ENCODE measurements around the gene IL13RA2.

IL13RA2 gene, protein sequence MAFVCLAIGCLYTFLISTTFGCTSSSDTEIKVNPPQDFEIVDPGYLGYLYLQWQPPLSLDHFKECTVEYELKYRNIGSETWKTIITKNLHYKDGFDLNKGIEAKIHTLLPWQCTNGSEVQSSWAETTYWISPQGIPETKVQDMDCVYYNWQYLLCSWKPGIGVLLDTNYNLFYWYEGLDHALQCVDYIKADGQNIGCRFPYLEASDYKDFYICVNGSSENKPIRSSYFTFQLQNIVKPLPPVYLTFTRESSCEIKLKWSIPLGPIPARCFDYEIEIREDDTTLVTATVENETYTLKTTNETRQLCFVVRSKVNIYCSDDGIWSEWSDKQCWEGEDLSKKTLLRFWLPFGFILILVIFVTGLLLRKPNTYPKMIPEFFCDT

DNA sequence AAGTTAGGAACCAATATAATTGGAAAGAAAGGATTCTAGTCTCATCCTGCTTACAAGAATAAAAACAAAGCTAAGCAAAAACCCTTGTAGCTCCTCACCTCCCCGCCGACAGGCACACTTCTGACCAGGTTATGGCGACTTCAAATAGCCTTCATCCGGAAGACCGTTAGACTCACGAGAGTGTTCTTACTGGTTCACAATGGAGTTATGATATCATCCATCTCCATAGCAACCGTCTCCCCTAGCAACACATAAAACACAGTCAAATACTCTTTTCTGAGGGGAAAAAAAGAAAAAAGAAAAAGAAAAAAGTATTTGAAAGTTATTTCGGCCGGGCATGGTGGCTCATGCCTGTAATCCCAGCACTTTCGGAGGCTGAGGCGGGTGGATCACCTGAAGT, at the start of gene IL13RA2:
TSS of gene IL13RA2 (minus strand) at position 162 of the 400 bp plus-strand sequence. CDS start 347 bp downstream, outside the sequence.
- no peaks in the 10 kb centered on the region for H3K27me3 ChIP-seq (ENCODE audit: insufficient read depth, low read length, poor library complexity, severe bottlenecking)
- no peaks in the 10 kb centered on the region for H3K79me2 ChIP-seq (ENCODE audit: insufficient read depth, low read length)
- H3K9me2 ChIP-seq (replicated peaks; ENCODE audit: low read depth, low read length): no peaks in the 10 kb centered on the region
- no peaks in the 10 kb centered on the region for H3K9me3 ChIP-seq (ENCODE audit: insufficient read depth, low read depth, low read length)
- H3K9ac ChIP-seq (ENCODE audit: low read depth, low read length, poor library complexity, severe bottlenecking): no peak within 1 kb of the TSS
- no peaks in the 10 kb centered on the region for H3F3A ChIP-seq (ENCODE audit: low read depth)
- H3K4me3 ChIP-seq (ENCODE audit: low read length, poor library complexity, severe bottlenecking): no peak within 1 kb of the TSS
- H3K4me2 ChIP-seq (ENCODE audit: low read depth, low read length, poor library complexity, severe bottlenecking): no peak within 1 kb of the TSS
- no peak for TF ChIP-seq EZH2phosphoT487 (IDR thresholded peaks at IDR 0.05; ENCODE audit: borderline replicate concordance)
- TF ChIP-seq, protein P1, sequence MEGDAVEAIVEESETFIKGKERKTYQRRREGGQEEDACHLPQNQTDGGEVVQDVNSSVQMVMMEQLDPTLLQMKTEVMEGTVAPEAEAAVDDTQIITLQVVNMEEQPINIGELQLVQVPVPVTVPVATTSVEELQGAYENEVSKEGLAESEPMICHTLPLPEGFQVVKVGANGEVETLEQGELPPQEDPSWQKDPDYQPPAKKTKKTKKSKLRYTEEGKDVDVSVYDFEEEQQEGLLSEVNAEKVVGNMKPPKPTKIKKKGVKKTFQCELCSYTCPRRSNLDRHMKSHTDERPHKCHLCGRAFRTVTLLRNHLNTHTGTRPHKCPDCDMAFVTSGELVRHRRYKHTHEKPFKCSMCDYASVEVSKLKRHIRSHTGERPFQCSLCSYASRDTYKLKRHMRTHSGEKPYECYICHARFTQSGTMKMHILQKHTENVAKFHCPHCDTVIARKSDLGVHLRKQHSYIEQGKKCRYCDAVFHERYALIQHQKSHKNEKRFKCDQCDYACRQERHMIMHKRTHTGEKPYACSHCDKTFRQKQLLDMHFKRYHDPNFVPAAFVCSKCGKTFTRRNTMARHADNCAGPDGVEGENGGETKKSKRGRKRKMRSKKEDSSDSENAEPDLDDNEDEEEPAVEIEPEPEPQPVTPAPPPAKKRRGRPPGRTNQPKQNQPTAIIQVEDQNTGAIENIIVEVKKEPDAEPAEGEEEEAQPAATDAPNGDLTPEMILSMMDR (conservative IDR thresholded peaks at IDR 0.05; ENCODE audit: low read length): no peak
- no peaks in the 10 kb centered on the region for H4K20me1 ChIP-seq (ENCODE audit: insufficient read depth, low read length, poor library complexity, severe bottlenecking)
- H3K36me3 ChIP-seq (ENCODE audit: insufficient read depth, low read length): no peaks in the 10 kb centered on the region
- no peaks in the 10 kb centered on the region for H3K4me1 ChIP-seq (ENCODE audit: insufficient read depth, low read length, poor library complexity, severe bottlenecking)
- no peak within 1 kb of the TSS for H2AFZ ChIP-seq (ENCODE audit: low read length)

DNA sequence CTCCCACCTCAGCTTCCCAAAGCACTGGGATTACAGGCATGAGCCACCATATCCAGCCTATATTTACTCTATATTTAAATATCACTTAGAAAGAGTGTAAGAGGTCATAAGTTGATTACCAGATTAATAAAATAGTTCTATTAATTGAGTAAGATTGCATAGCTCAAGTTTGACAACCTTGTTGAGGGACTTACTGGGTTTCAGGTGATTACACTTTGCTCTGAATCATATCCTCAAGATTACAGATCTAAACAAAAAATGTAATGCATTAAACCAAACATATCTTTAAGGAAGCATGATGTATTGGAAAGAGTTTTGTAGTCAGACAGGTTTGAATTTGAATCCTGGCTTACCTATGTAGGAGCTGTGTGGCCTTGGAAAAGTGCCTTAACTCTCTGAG, 47.9 kb upstream of the IL13RA2 start:
- Histone ChIP-seq H2AFZ (ENCODE audit: low read length) (no peak overlapping the region), H3K9me3 (ENCODE audit: insufficient read depth, low read depth, low read length) (no peaks in the 10 kb centered on the region), H3K79me2 (ENCODE audit: insufficient read depth, low read length) (no peaks in the 10 kb centered on the region), H3K4me2 (ENCODE audit: low read depth, low read length, poor library complexity, severe bottlenecking) (no peak overlapping the region), H3K4me1 (ENCODE audit: insufficient read depth, low read length, poor library complexity, severe bottlenecking) (no peaks in the 10 kb centered on the region), H3K9ac (ENCODE audit: low read depth, low read length, poor library complexity, severe bottlenecking) (no peak overlapping the region), H3F3A (ENCODE audit: low read depth) (no peaks in the 10 kb centered on the region), H3K27me3 (ENCODE audit: insufficient read depth, low read length, poor library complexity, severe bottlenecking) (no peaks in the 10 kb centered on the region), H3K9me2 (replicated peaks; ENCODE audit: low read depth, low read length) (no peaks in the 10 kb centered on the region), H3K36me3 (ENCODE audit: insufficient read depth, low read length) (no peaks in the 10 kb centered on the region), H3K4me3 (ENCODE audit: low read length, poor library complexity, severe bottlenecking) (no peak overlapping the region), H4K20me1 (ENCODE audit: insufficient read depth, low read length, poor library complexity, severe bottlenecking) (no peaks in the 10 kb centered on the region)
- no peak for TF ChIP-seq EZH2phosphoT487 (IDR thresholded peaks at IDR 0.05; ENCODE audit: borderline replicate concordance)
- TF ChIP-seq, protein P1 (conservative IDR thresholded peaks at IDR 0.05; ENCODE audit: low read length): no peak

DNA sequence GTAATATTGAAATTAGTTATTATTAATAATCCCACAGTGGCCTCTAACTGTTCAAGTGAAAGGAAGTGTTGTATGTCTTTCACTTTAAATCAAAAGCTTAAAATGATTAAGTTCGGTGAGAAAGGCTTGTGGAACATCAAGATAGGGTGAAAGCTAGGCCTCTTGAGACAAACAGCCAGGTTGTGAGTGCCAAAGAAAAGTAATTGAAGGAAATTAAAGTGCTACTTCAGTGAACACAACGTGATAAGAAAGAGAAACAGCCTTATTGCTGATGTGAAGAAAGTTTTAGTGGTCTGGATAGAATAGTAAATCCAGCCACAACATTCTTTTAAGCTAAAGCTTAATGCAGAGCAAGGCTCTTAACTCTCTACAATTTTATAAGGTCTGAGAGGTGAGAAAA, 42.6 kb upstream of the IL13RA2 start:
- H3K79me2 ChIP-seq (ENCODE audit: insufficient read depth, low read length): no peaks in the 10 kb centered on the region
- no peak overlapping the region for H2AFZ ChIP-seq (ENCODE audit: low read length)
- no peak overlapping the region for H3K4me2 ChIP-seq (ENCODE audit: low read depth, low read length, poor library complexity, severe bottlenecking)
- no peaks in the 10 kb centered on the region for H3K27me3 ChIP-seq (ENCODE audit: insufficient read depth, low read length, poor library complexity, severe bottlenecking)
- no peak overlapping the region for H3K4me3 ChIP-seq (ENCODE audit: low read length, poor library complexity, severe bottlenecking)
- H3K9ac ChIP-seq (ENCODE audit: low read depth, low read length, poor library complexity, severe bottlenecking): no peak overlapping the region
- no peaks in the 10 kb centered on the region for H3F3A ChIP-seq (ENCODE audit: low read depth)
- no peaks in the 10 kb centered on the region for H3K9me2 ChIP-seq (replicated peaks; ENCODE audit: low read depth, low read length)
- no peaks in the 10 kb centered on the region for H4K20me1 ChIP-seq (ENCODE audit: insufficient read depth, low read length, poor library complexity, severe bottlenecking)
- H3K36me3 ChIP-seq (ENCODE audit: insufficient read depth, low read length): no peaks in the 10 kb centered on the region
- no peaks in the 10 kb centered on the region for H3K4me1 ChIP-seq (ENCODE audit: insufficient read depth, low read length, poor library complexity, severe bottlenecking)
- TF ChIP-seq EZH2phosphoT487 (IDR thresholded peaks at IDR 0.05; ENCODE audit: borderline replicate concordance): no peak
- TF ChIP-seq, protein P1 (conservative IDR thresholded peaks at IDR 0.05; ENCODE audit: low read length): no peak
- no peaks in the 10 kb centered on the region for H3K9me3 ChIP-seq (ENCODE audit: insufficient read depth, low read depth, low read length)

Measured in Loucy (cell line).